HG03354 (cell line): ENCODE measurements around the gene CLEC4D.
A peak's percentile ranks its signal among the peaks of the same experiment; 100 is the strongest.
"Not testable (repeated sequence)": the region's sequence is repeated elsewhere in the genome, so short reads cannot be mapped to it uniquely, and the experiment has no call there.

Experiments
- ATAC-seq: cut with Tn5 transposase; IDR thresholded peaks from one replicate; pipeline ENCODE4 v1.9.1; 2021; ENCODE audit warnings: mild to moderate bottlenecking; ENCODE audit not compliant: unreplicated experiment, poor library complexity, severe bottlenecking

The CLEC4D gene

DNA sequence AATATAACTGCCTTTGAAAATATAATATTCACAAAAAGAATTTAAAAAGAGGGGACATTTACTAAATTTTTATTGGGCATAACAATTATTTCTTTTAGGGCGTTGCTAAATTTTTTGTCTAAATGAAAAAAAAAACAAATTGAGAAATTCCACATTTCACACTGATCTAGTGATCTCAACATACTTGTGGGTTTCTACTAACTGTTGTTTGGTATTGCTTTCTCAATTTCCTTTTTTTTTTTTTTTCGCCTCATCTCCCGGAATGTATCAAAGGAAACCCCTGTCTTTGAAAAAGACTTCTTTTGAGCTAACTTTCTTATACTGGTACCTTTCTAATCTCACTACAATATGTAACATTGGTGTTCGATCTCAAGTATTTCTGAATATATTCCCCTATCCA, at the start of gene CLEC4D:
Gene CLEC4D (plus strand): TSS at position 248 of the 400 bp plus-strand sequence. CDS start 230 bp downstream, outside the sequence.
- no peak for ATAC-seq

GRCh38 chr12:8465301-8465996, 47.9 kb upstream of the CLEC4D start:
- no peak for ATAC-seq

- no peak for ATAC-seq
These were observed 47.1 kb upstream of the CLEC4D start for GRCh38 chr12:8466241-8466640.

DNA sequence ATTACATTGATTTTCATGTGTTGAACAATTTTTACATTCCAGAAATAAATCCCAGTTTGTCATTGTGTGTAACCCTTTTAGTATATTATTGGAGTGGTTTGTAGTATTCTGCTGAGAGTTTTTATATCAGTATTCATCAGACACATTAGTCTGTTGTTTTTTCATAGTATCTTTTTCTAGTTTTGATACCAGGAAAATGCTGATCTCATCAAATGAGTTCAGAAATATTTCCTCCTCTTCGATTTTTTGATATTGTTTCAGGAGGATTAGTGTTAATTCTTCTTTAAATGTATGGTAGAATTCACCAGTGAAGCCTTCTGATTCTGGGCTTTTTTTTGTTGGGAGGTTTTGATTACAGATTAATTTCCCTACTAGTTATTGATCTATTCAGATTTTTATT, 42.2 kb upstream of the CLEC4D start:
- no peak for ATAC-seq

GRCh38 chr12:8475508-8476203, 37.6 kb upstream of the CLEC4D start:
- no peak for ATAC-seq

- no peak for ATAC-seq
These were observed 30.7 kb upstream of the CLEC4D start for GRCh38 chr12:8482571-8483061.

- ATAC-seq = no peak
These were observed 30.2 kb upstream of the CLEC4D start for GRCh38 chr12:8483079-8483478.

DNA sequence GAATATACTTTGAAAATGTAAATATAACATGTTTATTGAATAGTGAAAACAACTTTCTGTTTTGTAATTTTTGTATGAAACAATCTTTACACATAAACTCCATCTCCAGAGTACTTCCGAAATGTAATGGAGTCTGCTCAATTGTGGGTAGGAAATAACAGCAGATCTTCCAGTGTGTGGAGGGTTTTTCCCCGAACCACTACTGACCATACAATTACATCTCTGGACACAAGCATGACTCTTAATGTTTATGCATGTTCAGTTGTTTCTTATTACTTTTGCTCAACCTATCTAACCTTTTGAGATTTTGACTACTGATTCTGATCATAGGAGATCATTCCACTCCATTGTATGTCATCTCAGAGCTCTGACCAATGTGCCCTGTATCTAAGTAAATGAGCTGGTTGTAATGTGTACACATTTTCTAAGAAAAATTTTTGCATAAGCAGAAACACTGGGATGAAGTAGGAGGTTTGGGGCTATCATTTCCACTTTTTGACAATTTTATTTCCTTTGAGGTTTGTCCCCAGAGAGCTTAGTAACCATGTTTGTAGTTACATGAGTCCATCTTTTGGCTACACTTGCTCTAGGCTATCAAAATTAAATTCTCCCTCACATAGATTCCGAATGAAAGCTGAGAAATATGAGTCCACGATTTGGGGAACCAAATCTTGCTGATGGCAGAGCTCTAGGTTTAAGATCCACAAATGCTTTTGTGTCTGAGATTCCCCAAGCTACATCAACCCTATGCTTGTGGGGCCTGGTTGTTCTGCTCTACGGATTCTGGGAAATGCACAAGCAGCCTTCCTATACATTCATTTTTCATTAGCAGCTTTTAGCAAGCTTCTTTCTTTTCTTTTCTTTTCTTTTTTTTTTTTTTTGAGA, 21.4 kb upstream of the CLEC4D start:
- ATAC-seq = no peak

DNA sequence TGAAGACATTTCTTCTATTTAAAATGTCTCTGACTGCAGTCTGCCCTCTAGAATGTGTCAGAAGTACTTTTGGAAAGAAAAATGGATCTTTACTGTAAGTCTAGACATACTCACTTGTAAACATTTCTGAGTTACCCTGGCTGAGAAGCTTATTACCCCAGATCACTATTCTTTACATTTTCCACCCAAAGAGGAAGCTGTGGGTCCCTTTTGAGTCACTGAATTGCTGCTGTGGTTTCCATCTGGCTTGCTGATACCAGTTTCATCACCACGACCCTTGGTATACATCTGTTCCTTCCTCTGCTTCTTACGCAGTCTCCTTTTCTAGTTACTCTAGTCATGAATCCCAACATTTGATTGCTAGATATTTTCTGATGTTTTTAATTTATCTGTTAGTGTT, 20.2 kb upstream of the CLEC4D start:
- peak; percentile 100 for ATAC-seq

- ATAC-seq = not testable (repeated sequence)
These were observed 17.6 kb upstream of the CLEC4D start for GRCh38 chr12:8495671-8496070.

DNA sequence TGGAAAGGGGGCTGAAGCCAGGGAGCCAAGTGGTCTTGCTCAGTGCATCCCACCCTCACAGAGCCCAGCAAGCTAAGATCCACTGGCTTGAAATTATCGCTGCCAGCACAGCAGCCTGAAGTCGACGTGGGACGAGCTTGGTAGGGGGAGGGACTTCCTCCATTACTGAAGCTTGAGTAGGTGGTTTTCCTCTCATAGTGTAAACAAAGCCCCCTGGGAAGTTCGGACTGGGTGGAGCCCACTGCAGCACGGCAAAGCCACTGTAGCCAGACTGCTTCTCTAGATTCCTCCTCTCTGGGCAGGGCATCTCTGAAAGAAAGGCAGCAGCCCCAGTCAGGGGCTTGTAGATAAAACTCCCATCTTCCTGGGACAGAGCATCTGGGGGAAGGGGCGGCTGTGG, 17.2 kb upstream of the CLEC4D start:
- ATAC-seq = not testable (repeated sequence)

- no peak for ATAC-seq
These were observed 13.7 kb upstream of the CLEC4D start for GRCh38 chr12:8499616-8500015.

- no peak for ATAC-seq
These were observed 11.6 kb upstream of the CLEC4D start for GRCh38 chr12:8501720-8502119.

GRCh38 chr12:8504351-8504750, 9.0 kb upstream of the CLEC4D start:
- no peak for ATAC-seq

DNA sequence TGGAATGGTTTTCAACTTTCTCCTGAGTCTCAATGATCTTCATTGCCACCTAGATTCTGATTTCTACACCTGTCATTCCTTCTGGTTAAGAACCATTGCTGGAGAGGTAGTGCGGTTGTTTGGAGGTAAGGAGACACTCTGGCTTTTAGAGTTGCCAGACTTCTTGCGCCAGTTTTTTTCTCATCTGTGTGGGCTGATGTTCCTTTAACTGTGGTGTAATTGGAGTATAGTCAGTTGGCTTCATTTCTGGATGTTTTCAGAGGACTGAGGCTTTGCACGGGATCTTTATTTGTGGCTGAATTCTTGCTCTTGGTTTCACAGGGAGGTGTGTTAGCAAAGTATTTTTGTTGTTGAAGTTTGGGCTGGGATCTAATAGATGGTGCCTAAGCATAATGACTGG, 5.7 kb upstream of the CLEC4D start:
- no peak for ATAC-seq

DNA sequence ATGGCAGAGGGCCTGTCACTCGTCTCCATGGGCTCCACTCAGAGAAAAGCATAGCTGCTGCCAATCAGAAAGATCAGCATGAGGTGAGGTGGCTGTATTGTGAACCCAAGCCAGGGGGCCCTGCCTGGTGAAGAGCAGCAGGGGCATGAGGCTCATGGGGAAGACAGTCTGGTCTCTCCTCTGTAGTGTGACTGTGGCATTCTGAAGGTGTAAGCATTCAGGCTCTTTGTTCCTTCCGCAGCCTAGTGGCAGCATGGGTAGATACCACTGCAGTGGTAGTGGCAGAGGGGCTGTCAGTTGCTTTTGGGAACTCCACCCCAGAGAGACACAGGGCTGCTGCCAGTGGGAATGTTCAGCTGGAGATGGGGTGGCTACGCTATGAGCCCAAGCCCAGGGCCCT, 5.1 kb upstream of the CLEC4D start:
- ATAC-seq = no peak

DNA sequence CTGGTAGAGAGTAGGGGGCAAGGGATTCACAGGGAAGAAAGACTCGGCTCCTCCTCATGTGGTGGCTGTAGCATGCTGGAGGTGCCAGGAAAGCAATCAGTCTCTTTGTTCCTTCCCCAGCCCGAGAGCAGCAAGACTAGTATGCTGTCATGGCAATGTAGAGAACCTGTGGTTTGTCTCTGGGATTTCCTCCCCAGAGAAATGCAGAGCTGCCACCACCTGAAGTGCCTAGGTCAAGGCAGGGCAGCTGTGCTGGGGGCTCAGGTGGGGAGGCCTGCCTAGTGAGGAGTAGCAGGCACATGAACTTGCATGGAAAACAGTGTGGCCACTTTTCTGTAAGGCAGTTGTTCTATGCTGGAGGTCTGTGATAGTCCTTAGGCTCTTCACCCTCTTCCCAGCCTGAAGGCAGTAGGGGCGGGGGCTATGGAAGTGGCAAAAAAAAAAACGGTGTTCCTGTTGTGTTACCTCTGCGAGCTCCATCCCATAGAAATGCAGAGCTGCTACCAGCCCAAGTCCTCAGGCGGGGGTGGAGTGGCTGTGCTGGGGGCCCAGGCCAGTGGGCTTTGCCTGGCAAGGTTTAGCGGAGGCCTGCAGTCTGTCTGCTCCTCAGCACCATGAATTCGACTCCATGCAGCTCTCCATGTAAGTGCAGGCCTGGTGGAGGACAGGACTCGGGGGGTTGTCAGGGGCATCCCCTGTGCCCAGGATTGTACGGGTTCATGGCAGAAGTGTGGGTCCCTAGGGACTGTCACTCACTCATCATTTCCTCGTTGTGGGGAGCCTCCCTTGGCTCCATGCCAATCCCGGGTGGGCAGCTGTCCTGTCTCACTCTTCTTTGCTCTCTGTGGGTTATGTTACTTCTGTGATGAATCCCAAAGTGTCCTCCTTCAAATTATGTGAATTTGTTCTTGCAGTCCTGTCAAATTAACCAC, 4.1 kb upstream of the CLEC4D start:
- no peak for ATAC-seq

DNA sequence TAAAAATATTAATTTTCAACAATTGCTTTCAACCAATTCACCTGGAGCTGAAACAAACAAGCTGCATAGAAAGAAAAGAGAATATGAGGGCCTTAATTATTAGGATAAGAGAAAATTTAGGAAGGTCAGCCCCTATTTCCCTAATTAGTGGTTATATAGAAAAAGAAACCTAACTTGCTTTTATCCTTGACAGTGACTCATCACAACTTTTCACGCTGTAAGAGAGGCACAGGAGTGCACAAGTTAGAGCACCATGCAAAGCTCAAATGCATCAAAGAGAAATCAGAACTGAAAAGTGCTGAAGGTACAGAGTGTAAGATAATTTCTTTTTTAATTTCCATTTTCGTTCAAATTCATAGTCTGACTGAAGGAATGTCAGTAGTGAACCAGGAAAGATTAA, 4.7 kb downstream of the CLEC4D start:
- ATAC-seq = no peak

GRCh38 chr12:8519171-8519570, 5.9 kb downstream of the CLEC4D start:
- ATAC-seq = no peak
